Endothelial cell of umbilical vein (primary cell): Measurements from ENCODE around the gene MED25. TPM values are rescaled to one million over a fixed set of nuclear protein-coding genes. Genes with fewer than 3 reads are reported as not detected.

Experiments used
- BruUV-seq: library from RNA; stranded (reverse); fragments of 400-500 nt; replicated peaks from 2 replicates; lab custom pipeline; 2021; lab: Mats Ljungman, UMichigan
- CTCF ChIA-PET: fragments of 300-600, 350-600 bp; sonication (Branson Sonifier 250); formaldehyde crosslinking; loops from one replicate; lab custom pipeline; 2021; ENCODE audit warnings: antibody characterized with exemption, inconsistent platforms; lab: Charles Lee
- POLR2A ChIA-PET: fragments of 300-600, 350-600 bp; sonication (Branson Sonifier 250); formaldehyde crosslinking; loops from one replicate; lab custom pipeline; 2021; ENCODE audit warnings: antibody characterized with exemption, inconsistent platforms; lab: Charles Lee
- DNase-seq: peaks from one replicate; pipeline ENCODE4 v3.0.0-alpha.2; 2011; ENCODE audit warnings: low read depth, low spot score
- FAIRE-seq: peaks from 2 replicates; lab custom pipeline; 2011; peaks lifted over from hg19 to GRCh38; lab: Jason Lieb, UNC
- H2AFZ ChIP-seq: 2 replicates; pipeline ENCODE4 v1.6.0; 2012; ENCODE audit warnings: low read depth, low read length, control low read depth, inconsistent platforms
- H3K27ac ChIP-seq: 2 replicates; pipeline ENCODE4 v1.5.1; 2011; ENCODE audit warnings: low read depth, mild to moderate bottlenecking, control low read depth, low read length, moderate library complexity; ENCODE audit not compliant: insufficient read depth
- H3K27me3 ChIP-seq, 2 experiments: 2 replicates each; pipeline versions ENCODE4 v1.6.0 to v1.6.1; 2011; ENCODE audit warnings: low read length in 2 of 2, mixed read lengths in 1 of 2; ENCODE audit not compliant: control insufficient read depth in 2 of 2, insufficient read depth in 2 of 2
- H3K36me3 ChIP-seq, 2 experiments: 2 replicates in 1 of 2; 3 replicates in 1 of 2; pipeline ENCODE4 v1.5.1; 2011; ENCODE audit warnings: low read length in 2 of 2, mild to moderate bottlenecking in 1 of 2, moderate library complexity in 1 of 2; ENCODE audit not compliant: control insufficient read depth in 2 of 2, insufficient read depth in 2 of 2; ENCODE audit errors: extremely low read depth in 1 of 2
- H3K4me1 ChIP-seq: 3 replicates; pipeline ENCODE4 v1.5.1; 2011; ENCODE audit warnings: mild to moderate bottlenecking, low read length; ENCODE audit not compliant: control insufficient read depth, insufficient read depth; ENCODE audit errors: extremely low read depth
- H3K4me2 ChIP-seq: 2 replicates; pipeline ENCODE4 v1.6.1; 2011; ENCODE audit warnings: low read length, control low read depth, mixed read lengths; ENCODE audit not compliant: insufficient read depth
- H3K4me3 ChIP-seq, 3 experiments: fragments of 200-600 bp in 1 of 3; sonication (generic), shearing (Covaris generic) in 1 of 3; replicated peaks in 1 of 3; 2 replicates each; pipeline ENCODE4 v1.5.1; 2011 to 2016; ENCODE audit warnings: control low read depth in 3 of 3, low read length in 3 of 3, mild to moderate bottlenecking in 2 of 3, inconsistent platforms in 1 of 3, low read depth in 1 of 3, moderate library complexity in 1 of 3; ENCODE audit not compliant: insufficient read depth in 1 of 3
- H3K79me2 ChIP-seq: 2 replicates; pipeline ENCODE4 v1.6.0; 2012; ENCODE audit warnings: low read length, inconsistent platforms; ENCODE audit not compliant: control insufficient read depth, insufficient read depth
- H3K9ac ChIP-seq: replicated peaks from 2 replicates; pipeline ENCODE3; 2011; ENCODE audit warnings: low read length, control low read depth; ENCODE audit not compliant: insufficient read depth; ENCODE audit errors: extremely low read depth
- H3K9me1 ChIP-seq: replicated peaks from 3 replicates; pipeline ENCODE4 v1.6.0; 2011; ENCODE audit warnings: mild to moderate bottlenecking, low read length; ENCODE audit not compliant: control insufficient read depth, insufficient read depth; ENCODE audit errors: extremely low read depth
- H3K9me3 ChIP-seq: replicated peaks from 2 replicates; pipeline ENCODE4 v1.5.1; 2012; ENCODE audit warnings: low read length, inconsistent platforms; ENCODE audit not compliant: control insufficient read depth, insufficient read depth
- H4K20me1 ChIP-seq: replicated peaks from 2 replicates; pipeline ENCODE3; 2011; ENCODE audit warnings: mild to moderate bottlenecking, low read length; ENCODE audit not compliant: control insufficient read depth, insufficient read depth; ENCODE audit errors: extremely low read depth
- EZH2 ChIP-seq: IDR thresholded peaks from 2 replicates; pipeline ENCODE4 v1.6.1; 2012; ENCODE audit warnings: borderline replicate concordance, low read depth, mild to moderate bottlenecking, moderate library complexity, low read length, inconsistent platforms; ENCODE audit not compliant: severe bottlenecking
- FOS ChIP-seq: IDR thresholded peaks from 2 replicates; pipeline ENCODE4 v1.6.1; 2011; ENCODE audit warnings: mild to moderate bottlenecking, low read length, moderate library complexity, borderline replicate concordance; ENCODE audit not compliant: insufficient read depth
- GATA2 ChIP-seq: IDR thresholded peaks from 2 replicates; pipeline ENCODE4 v1.7.0; 2011; ENCODE audit warnings: low read depth, mild to moderate bottlenecking, moderate library complexity, mixed read lengths, low read length; ENCODE audit not compliant: insufficient read length, insufficient read depth
- JUN ChIP-seq: IDR thresholded peaks from 2 replicates; pipeline ENCODE4 v1.6.1; 2011; ENCODE audit warnings: borderline replicate concordance, low read depth; ENCODE audit not compliant: insufficient read length, insufficient read depth
- MAX ChIP-seq: IDR thresholded peaks from 2 replicates; pipeline ENCODE4 v1.6.1; 2011; ENCODE audit not compliant: insufficient read depth, insufficient read length
- MYC ChIP-seq: IDR thresholded peaks from one replicate; pipeline ENCODE4 v1.6.1; 2011; ENCODE audit warnings: mild to moderate bottlenecking, low read depth, low read length
- POLR2A ChIP-seq: IDR thresholded peaks from 2 replicates; pipeline ENCODE4 v1.6.1; 2012; ENCODE audit warnings: low read depth, mild to moderate bottlenecking, control low read depth, low read length
- POLR2AphosphoS5 ChIP-seq: IDR thresholded peaks from 2 replicates; pipeline ENCODE4 v1.6.1; 2012; ENCODE audit warnings: low read depth, mild to moderate bottlenecking, control low read depth, low read length, moderate library complexity; ENCODE audit not compliant: insufficient read depth
- dilution Hi-C: fragments of 300-500 bp; cut with MboI; formaldehyde crosslinking; loops from one replicate; pipeline ENCODE4 v1.15.0; 2019; ENCODE audit warnings: low sequenced_read_pairs; ENCODE audit not compliant: extremely low pct_ligation_motif_present
- intact Hi-C: fragments of 100-400 bp; cut with micrococcal nuclease; formaldehyde crosslinking; loops from one replicate; pipeline ENCODE4 v1.10.0; 2022
- polyA plus RNA-seq, 4 experiments: library from polyadenylated mRNA; depleted of rRNA in 3 of 4; stranded (reverse) in 3 of 4; unstranded in 1 of 4; fragments of >200 nt; gene quantifications; 2 replicates each; pipeline versions ENCODE4 v1.2.1 to v1.2.3, GENCODE V29; 2011 to 2012; ENCODE audit warnings: missing spikeins in 1 of 4
- total RNA-seq: library from RNA; stranded (reverse); gene quantifications from 2 replicates; pipeline ENCODE4 v1.2.3, GENCODE V29; 2021
- TF ChIP-seq, protein P1 (sequence below), 2 donors: IDR thresholded peaks; 1 replicate in 1 of 2; 2 replicates in 1 of 2; pipeline ENCODE4 v1.5.1; 2011; ENCODE audit warnings: low read length in 2 of 2, mild to moderate bottlenecking in 2 of 2, moderate library complexity in 2 of 2, control low read depth in 1 of 2, inconsistent platforms in 1 of 2, low read depth in 1 of 2; ENCODE audit not compliant: insufficient read depth in 1 of 2; ENCODE audit errors: extremely low read depth in 1 of 2

Gene MED25
- total and polyA plus RNA-seq, 2 donors (not counting 3 experiments of a cell fraction or from before 2014, with no cell fraction given), result 31.7 to 62.9 TPM

DNA sequence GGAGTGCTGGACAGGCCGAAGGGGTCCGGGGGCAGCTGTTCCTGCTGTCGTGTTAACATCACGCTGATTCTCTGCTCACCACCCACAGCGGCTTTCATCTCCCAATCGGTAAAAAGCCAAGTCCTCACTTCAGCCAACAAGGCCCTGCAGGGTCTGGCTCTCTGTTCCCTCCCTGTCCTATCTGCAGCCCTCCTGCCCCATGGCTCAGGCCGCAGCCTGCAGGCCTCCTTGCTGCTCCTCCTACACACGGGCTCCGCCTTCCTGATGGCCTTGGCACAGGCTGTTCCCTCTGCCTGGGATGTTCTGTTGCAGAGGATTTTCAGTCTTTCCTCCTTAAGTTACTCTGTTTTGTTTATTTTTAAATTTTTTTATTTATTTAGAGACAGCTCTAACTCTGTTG, 27.2 kb upstream of the MED25 start:
- no peak overlapping the region for H2AFZ ChIP-seq
- no peaks in the 10 kb centered on the region for H3K9me1 ChIP-seq
- H3K4me2 ChIP-seq, result no peak overlapping the region
- intact Hi-C loops (no loop called here), dilution Hi-C loops (no loop called here)
- H3K79me2 ChIP-seq, result no peaks in the 10 kb centered on the region
- no peaks in the 10 kb centered on the region for H4K20me1 ChIP-seq
- FAIRE-seq (no peak), DNase-seq (no peak)
- H3K36me3 ChIP-seq, result peaks cover 8 to 46% of the 10 kb centered on the region in 2 experiments
- POLR2A ChIA-PET, result no interaction called here
- no TSS peak for BruUV-seq
- H3K9ac ChIP-seq, result no peak overlapping the region
- no peaks in the 10 kb centered on the region for H3K27me3 ChIP-seq
- no peak overlapping the region for H3K27ac ChIP-seq
- no peaks in the 10 kb centered on the region for H3K9me3 ChIP-seq
- TF ChIP-seq FOS (no peak), MYC (no peak), EZH2 (no peak), JUN (no peak), POLR2AphosphoS5 (no peak), POLR2A (no peak), MAX (no peak), GATA2 (no peak)
- TF ChIP-seq, protein P1, sequence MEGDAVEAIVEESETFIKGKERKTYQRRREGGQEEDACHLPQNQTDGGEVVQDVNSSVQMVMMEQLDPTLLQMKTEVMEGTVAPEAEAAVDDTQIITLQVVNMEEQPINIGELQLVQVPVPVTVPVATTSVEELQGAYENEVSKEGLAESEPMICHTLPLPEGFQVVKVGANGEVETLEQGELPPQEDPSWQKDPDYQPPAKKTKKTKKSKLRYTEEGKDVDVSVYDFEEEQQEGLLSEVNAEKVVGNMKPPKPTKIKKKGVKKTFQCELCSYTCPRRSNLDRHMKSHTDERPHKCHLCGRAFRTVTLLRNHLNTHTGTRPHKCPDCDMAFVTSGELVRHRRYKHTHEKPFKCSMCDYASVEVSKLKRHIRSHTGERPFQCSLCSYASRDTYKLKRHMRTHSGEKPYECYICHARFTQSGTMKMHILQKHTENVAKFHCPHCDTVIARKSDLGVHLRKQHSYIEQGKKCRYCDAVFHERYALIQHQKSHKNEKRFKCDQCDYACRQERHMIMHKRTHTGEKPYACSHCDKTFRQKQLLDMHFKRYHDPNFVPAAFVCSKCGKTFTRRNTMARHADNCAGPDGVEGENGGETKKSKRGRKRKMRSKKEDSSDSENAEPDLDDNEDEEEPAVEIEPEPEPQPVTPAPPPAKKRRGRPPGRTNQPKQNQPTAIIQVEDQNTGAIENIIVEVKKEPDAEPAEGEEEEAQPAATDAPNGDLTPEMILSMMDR (IDR thresholded peaks at IDR 0.05; ENCODE audit: extremely low read depth in 1 of 2, insufficient read depth in 1 of 2, low read depth in 1 of 2, low read length in 2 of 2), result no peak
- CTCF ChIA-PET, result no interaction called here
- no peak overlapping the region for H3K4me3 ChIP-seq
- no peaks in the 10 kb centered on the region for H3K4me1 ChIP-seq
